ENCODE measurements around the gene STMN3. TPM values are rescaled to one million over a fixed set of nuclear protein-coding genes. Genes with fewer than 3 reads are reported as not detected.
A peak's percentile ranks its signal among the peaks of the same experiment; 100 is the strongest.

The STMN3 gene
- total RNA-seq, 2 donors from 2014 or later = 0.88 to 3.2 TPM

DNA sequence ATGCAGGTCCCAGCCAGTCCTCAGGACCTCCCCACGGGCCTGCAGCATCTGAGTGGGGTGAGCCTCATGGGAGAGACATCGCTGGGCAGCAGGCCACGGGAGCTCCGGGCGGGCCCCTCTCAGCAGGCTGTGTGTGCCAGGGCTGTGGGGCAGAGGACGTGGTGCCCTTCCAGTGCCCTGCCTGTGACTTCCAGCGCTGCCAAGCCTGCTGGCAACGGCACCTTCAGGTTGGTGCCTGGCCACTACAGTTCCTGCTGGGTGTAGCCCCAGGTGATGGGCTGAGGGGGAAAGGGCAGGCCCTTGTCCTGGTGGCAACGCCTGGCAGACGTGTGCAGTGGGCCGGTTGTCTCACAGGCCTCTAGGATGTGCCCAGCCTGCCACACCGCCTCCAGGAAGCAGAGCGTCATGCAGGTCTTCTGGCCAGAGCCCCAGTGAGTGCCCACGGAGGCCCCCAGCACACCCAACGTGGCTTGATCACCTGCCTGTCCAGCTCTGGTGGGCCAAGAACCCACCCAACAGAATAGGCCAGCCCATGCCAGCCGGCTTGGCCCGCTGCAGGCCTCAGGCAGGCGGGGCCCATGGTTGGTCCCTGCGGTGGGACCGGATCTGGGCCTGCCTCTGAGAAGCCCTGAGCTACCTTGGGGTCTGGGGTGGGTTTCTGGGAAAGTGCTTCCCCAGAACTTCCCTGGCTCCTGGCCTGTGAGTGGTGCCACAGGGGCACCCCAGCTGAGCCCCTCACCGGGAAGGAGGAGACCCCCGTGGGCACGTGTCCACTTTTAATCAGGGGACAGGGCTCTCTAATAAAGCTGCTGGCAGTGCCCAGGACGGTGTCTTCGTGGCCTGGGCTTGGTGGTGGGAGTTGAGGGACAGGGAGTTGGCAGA lies 42.4 kb upstream of the STMN3 start:
- H3K27ac Mint-ChIP-seq = no peak overlapping the region
- ATAC-seq = no peak
- no peaks in the 10 kb centered on the region for H3K27me3 Mint-ChIP-seq
- DNase-seq (ENCODE audit: low spot score) = no peak
- peaks cover 0 to 2% of the 10 kb centered on the region in 2 donors for H3K4me1 Mint-ChIP-seq (ENCODE audit: low read depth in 2 of 2)
- H3K36me3 Mint-ChIP-seq = no peaks in the 10 kb centered on the region
- H3K9me3 Mint-ChIP-seq = no peaks in the 10 kb centered on the region
- H3K4me3 Mint-ChIP-seq = no peak overlapping the region

DNA sequence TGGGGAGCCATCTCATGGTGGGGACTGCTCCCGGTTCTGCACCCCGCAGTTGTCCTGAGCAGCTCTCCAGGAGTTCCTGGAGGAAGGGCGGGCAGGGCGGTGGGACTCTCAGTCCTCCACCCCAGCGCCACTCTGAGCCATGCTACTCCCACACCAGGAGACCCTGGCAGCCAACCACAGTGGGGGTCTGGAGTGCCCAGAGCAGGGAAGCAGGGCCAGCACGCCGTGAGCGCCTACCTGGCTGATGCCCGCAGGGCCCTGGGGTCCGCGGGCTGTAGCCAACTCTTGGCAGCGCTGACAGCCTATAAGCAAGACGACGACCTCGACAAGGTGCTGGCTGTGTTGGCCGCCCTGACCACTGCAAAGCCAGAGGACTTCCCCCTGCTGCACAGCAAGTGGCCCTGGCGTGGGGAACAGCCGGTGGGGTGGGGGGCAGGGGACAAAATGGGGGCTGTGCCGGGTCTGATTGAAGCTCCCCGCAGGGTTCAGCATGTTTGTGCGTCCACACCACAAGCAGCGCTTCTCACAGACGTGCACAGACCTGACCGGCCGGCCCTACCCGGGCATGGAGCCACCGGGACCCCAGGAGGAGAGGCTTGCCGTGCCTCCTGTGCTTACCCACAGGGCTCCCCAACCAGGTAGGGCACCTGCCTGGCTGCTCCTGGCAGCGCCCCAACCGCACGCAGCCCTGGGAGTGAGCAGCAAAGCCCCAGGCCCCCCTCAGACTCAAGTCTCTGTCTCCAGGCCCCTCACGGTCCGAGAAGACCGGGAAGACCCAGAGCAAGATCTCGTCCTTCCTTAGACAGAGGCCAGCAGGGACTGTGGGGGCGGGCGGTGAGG lies 41.6 kb upstream of the STMN3 start:
- no peaks in the 10 kb centered on the region for H3K36me3 Mint-ChIP-seq
- ATAC-seq (no peak), DNase-seq (ENCODE audit: low spot score) (no peak)
- H3K4me3 Mint-ChIP-seq = no peak overlapping the region
- no peaks in the 10 kb centered on the region for H3K27me3 Mint-ChIP-seq
- H3K27ac Mint-ChIP-seq = no peak overlapping the region
- H3K4me1 Mint-ChIP-seq (ENCODE audit: low read depth in 2 of 2) = peaks cover 0 to 2% of the 10 kb centered on the region in 2 donors
- H3K9me3 Mint-ChIP-seq = no peaks in the 10 kb centered on the region

DNA sequence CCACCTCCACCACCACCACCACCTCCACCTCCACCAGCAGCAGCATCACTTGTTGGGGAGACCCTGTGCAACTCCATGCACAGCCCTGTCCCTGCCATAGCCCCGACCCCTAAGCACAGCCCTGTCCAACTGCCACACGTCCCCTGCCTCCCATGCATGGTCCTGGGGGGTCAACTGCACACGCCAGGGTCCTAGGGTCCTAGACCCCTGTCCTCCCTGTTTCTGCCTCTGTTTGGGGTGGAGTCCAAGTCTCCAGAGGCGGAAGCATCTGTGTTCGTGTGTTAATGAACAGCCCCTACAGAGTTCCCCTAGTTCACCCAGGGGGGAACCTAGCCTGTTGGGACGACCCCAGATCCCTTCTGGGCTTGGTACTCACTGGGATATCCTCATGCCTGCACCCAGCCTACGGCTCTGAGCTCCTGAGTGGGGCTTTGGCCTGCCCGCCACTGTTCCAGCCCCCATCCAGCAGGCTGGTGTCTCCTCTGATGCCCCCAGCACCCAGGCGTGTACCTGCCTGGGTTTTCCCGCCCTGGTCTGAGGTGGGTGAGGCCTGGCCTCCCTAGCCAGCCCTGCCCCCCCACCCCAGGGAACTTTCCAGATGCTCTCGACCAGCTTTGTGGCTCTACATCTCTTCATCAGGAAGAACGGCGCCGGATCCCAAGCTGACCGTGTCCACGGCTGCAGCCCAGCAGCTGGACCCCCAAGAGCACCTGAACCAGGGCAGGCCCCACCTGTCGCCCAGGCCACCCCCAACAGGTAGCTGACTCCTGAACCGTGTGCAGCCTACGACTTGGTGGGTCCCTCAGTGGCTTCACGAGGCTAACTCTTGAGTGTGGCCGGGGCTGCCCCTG lies 40.7 kb upstream of the STMN3 start:
- peak overlapping the region; percentile 59 to 66 for H3K27ac Mint-ChIP-seq
- H3K4me3 Mint-ChIP-seq = no peak overlapping the region
- H3K27me3 Mint-ChIP-seq = no peaks in the 10 kb centered on the region

DNA sequence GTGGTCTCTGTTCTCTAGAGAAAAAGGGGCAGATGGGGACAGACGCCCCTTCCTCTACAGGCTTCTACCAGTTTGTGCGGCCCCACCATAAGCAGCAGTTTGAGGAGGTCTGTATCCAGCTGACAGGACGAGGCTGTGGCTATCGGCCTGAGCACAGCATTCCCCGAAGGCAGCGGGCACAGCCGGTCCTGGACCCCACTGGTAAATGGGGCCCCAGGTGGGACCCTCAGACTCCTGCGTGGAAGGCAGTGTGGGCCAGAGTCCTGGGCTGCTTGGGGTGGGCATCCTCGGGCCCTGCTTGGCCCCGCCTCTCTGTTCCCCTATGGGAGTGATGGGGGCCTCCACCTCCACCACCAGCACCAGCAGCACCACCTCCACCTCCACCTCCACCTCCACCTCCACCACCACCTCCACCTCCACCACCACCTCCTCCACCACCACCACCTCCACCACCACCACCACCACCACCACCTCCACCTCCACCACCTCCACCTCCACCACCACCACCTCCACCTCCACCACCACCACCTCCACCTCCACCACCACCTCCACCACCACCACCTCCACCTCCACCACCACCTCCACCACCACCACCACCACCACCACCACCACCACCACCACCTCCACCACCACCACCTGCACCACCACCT lies 40.0 kb upstream of the STMN3 start:
- Mint-ChIP-seq H3K36me3 (no peaks in the 10 kb centered on the region), H3K27ac (peak overlapping the region; percentile 59 to 66), H3K9me3 (no peaks in the 10 kb centered on the region), H3K27me3 (no peaks in the 10 kb centered on the region), H3K4me3 (no peak overlapping the region), H3K4me1 (ENCODE audit: low read depth in 2 of 2) (peaks cover 0 to 2% of the 10 kb centered on the region in 2 donors)
- DNase-seq (ENCODE audit: low spot score) = peak; percentile 52
- no peak for ATAC-seq

More for the DNA sequence above, 40.7 kb upstream of the STMN3 start:
- no peak for ATAC-seq
- DNase-seq (ENCODE audit: low spot score) = no peak
- Mint-ChIP-seq H3K36me3 (no peaks in the 10 kb centered on the region), H3K4me1 (ENCODE audit: low read depth in 2 of 2) (peaks cover 0 to 2% of the 10 kb centered on the region in 2 donors), H3K9me3 (no peaks in the 10 kb centered on the region)

DNA sequence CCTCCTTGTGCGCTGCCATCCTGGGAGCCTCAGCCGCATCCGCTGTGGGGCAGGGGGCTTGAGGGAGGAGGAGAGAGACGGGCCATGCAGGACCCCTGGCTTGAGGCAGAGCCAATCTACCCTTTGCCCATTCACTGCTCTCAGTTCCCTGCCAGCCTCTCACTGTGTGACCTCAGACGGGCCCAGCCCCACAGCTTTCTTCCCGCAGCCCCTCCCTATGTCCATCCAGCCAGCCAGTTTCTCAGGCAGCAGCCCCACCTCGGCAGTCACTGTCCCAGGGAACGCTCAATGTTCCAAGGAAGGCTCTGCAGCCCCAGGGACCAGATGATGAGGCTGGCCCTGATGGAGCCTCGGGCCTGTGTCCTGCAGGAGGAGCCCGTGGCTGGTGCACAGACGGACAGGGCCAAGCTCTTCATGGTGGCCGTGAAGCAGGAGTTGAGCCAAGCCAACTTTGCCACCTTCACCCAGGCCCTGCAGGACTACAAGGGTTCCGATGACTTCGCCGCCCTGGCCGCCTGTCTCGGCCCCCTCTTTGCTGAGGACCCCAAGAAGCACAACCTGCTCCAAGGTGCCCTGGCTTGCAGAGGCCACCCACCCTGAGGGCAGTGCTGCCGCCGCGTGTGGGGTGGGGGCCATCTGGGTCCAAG lies 39.3 kb upstream of the STMN3 start:
- H3K36me3 Mint-ChIP-seq = no peaks in the 10 kb centered on the region
- no peaks in the 10 kb centered on the region for H3K9me3 Mint-ChIP-seq
- H3K27ac Mint-ChIP-seq = peak overlapping the region in 1 of 2 donors; percentile 41

DNA sequence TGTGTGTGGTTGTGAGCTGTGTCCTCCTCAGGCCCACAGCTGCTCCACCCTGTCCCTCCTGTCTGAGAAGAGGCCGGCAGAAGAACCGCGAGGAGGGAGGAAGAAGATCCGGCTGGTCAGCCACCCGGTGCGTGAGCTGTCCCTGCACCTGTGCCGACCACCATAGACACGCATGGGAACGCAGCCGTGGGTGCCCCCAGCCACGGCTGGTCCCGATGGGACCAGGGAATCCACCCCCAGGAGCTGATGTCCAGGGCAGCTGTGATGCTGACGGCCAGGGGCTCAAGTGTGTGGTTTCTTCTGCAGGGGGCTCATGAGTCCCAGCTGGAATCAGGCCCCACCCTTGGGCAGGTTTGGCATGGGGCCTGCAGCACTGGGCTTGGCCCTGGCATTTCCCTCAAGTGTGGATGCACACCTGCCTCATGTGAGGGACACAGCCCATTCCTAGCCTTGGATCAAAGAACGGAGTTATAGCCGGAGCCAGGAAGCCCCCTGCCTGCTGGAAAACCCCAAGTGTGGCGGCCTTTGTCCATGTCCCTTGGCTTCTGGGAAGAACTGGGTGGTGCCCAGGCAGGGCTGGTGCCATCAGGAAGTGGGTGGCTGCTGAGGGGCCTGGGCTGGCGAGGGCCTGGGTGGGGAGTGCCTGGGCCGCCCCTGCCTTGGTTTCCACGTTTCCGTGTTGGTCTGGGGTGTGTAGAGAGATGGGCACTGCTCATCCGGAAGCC lies 38.6 kb upstream of the STMN3 start:
- DNase-seq (ENCODE audit: low spot score) (peak; percentile 59), ATAC-seq (no peak)
- Mint-ChIP-seq H3K4me1 (ENCODE audit: low read depth in 2 of 2) (no peaks in the 10 kb centered on the region), H3K9me3 (no peaks in the 10 kb centered on the region), H3K4me3 (no peak overlapping the region), H3K36me3 (no peaks in the 10 kb centered on the region), H3K27ac (peak overlapping the region in 1 of 2 donors; percentile 41), H3K27me3 (no peaks in the 10 kb centered on the region)

More for the DNA sequence above, 39.3 kb upstream of the STMN3 start:
- Mint-ChIP-seq H3K4me3 (no peak overlapping the region), H3K27me3 (no peaks in the 10 kb centered on the region), H3K4me1 (ENCODE audit: low read depth in 2 of 2) (peaks cover 0 to 2% of the 10 kb centered on the region in 2 donors)
- DNase-seq (ENCODE audit: low spot score) (peak; percentile 44), ATAC-seq (no peak)

DNA sequence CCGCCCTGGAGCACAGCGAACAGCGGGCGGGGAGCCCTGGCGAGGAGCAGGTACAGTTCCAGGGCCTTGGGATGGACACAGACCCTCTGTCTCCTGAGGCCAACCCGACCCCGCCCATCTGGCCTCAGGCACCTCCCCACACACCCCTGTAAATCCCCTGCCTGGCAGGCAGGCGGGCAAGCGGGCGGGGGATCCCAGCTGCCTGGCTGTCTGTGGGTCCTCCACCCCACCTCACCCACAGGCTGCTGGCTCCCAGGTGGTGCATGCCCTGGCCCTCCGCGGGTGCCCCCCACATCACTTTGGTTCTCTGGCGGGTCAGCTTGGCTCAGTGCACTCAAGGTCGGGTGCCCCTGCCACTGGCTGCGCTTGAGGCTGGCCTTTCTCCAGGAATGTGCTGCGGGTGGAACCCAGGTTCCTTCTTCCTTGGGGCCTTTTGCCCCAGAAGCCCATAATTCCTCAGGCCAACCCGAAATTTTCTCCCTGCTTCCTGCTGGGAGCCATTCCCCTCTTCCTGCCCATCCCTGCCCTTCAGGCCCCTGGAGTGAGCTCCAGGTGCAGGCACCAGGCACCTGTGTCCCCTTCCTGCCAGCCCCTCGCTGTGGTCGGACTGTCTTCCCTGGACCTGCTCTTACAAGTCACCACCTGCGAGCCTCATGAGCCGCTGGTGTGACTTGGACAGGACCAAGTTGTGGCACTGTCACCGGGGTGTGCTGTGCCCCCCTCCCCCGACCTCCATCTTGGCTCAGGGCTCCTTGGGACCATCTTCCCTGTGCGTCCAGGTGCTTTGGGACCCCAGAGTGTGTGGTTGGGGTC lies 37.9 kb upstream of the STMN3 start:
- Mint-ChIP-seq H3K36me3 (no peaks in the 10 kb centered on the region), H3K27ac (no peak overlapping the region), H3K9me3 (no peaks in the 10 kb centered on the region), H3K27me3 (no peaks in the 10 kb centered on the region), H3K4me3 (no peak overlapping the region), H3K4me1 (ENCODE audit: low read depth in 2 of 2) (peaks cover 0 to 2% of the 10 kb centered on the region in 2 donors)
- peak; percentile 58 for DNase-seq (ENCODE audit: low spot score)
- ATAC-seq = no peak

DNA sequence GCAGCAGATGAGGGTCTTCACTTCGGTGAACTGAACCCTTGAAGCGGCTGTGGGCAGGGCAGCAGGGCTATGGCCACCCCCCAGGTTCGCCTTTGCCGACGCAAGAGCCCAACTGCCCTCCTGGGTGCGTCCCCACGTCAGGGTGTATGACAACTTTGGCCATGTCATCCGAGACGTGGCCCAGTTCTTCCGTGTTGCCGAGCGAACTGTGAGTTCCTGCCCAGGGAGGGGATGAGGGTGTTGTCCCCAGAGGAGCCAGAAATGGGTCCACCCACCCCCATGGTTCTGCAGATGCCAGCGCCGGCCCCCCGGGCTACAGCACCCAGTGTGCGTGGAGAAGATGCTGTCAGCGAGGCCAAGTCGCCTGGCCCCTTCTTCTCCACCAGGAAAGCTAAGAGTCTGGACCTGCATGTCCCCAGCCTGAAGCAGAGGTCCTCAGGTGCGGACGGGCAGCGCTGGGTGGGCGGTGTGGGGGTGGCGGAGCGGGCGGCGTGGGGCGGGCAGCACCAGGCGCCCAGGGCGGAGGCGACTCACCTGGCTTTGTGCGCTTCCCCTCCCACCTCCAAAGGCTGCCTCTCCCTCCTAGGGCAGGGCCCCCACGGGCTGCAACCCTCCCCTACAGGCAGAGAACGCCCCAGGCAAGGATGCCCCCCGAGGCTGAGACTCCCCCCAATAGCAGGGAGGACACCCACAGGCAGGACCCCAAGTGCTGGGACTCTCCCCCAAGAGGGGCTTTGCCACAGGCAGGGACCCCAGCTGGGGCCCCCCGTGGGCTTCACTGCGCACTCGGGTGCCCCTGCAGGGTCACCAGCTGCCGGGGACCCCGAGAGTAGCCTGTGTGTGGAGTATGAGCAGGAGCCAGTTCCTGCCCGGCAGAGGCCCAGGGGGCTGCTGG lies 37.0 kb upstream of the STMN3 start:
- DNase-seq (ENCODE audit: low spot score) = peak; percentile 51
- no peak for ATAC-seq
- Mint-ChIP-seq H3K27ac (no peak overlapping the region), H3K27me3 (no peaks in the 10 kb centered on the region), H3K4me3 (no peak overlapping the region), H3K36me3 (no peaks in the 10 kb centered on the region), H3K4me1 (ENCODE audit: low read depth in 2 of 2) (peaks cover 0 to 2% of the 10 kb centered on the region in 2 donors), H3K9me3 (no peaks in the 10 kb centered on the region)

DNA sequence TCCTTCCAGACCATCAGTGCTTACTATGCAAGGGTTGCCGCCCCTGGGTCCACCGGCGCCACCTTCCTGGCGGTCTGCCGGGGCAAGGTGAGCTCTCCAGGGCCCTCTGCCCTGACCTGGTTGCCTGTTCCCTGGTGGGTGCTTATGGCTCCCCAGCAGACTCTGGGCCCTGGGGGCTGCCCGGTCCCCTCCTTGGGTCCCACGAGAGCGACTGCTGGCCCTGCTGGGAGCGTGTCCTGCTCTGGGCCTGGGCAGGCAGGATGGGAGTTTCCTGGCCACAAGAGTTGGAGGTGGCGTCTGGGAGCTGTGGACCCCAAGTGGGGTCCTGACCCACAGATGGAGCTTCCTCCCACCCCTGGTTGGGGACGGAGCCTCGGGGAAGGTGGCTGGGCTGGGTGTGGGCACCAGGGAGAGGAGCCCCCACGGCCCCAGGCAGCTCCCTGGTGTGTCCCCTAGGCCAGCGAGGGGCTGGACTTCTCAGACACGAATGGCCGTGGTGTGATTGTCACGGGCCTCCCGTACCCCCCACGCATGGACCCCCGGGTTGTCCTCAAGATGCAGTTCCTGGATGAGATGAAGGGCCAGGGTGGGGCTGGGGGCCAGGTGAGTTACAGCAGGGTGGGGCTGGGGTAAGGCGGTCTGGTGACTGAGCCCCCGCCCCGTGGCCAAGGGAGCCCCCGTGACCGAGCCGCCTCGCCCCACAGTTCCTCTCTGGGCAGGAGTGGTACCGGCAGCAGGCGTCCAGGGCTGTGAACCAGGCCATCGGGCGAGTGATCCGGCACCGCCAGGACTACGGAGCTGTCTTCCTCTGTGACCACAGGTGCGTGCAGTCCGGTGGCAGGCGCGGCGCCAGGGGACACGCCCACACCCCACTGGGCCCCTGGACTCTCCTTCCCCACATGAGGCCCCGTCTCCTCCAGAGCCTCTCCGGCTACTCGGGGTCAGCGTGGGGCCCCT lies 36.1 kb upstream of the STMN3 start:
- peaks cover 0 to 2% of the 10 kb centered on the region in 2 donors for H3K4me1 Mint-ChIP-seq (ENCODE audit: low read depth in 2 of 2)
- H3K27ac Mint-ChIP-seq = no peak overlapping the region
- no peak overlapping the region for H3K4me3 Mint-ChIP-seq
- no peaks in the 10 kb centered on the region for H3K36me3 Mint-ChIP-seq
- no peaks in the 10 kb centered on the region for H3K27me3 Mint-ChIP-seq
- ATAC-seq (no peak), DNase-seq (ENCODE audit: low spot score) (peak; percentile 49)
- no peaks in the 10 kb centered on the region for H3K9me3 Mint-ChIP-seq

Measured in natural killer cell treated with Interleukin-12 subunit alpha and Interleukin-12 subunit beta and Interleukin-15 and Interleukin-18, amount 100 ng/mL, for 72 hours (primary cell).